ENCODE measurements around the gene VMA21. TPM values are rescaled to one million over a fixed set of nuclear protein-coding genes. Genes with fewer than 3 reads are reported as not detected.
A peak's percentile ranks its signal among the peaks of the same experiment; 100 is the strongest.

The VMA21 gene
- total and polyA plus RNA-seq, 2 of the 4 experiments (the other 2 are of a cell fraction): 12.3 to 28.5 TPM

- no peaks in the 10 kb centered on the region for H3K79me1 ChIP-seq (ENCODE audit: low read depth in 1 of 2, low read length in 2 of 2)
- dilution Hi-C loops (cut with HindIII; ENCODE audit: low sequenced_read_pairs, unreplicated experiment): no loop called here
- H3K4ac ChIP-seq (ENCODE audit: low read depth, low read length): peak overlapping the region; percentile 86
- peak overlapping the region; percentile 50 for H3K4me3 ChIP-seq (ENCODE audit: insufficient read depth, low read depth, low read length)
- H3K4me1 ChIP-seq (ENCODE audit: control insufficient read depth, insufficient read depth, low read length): peaks cover 2% of the 10 kb centered on the region; the same call in 1 of the 2 replicates
- H3K27ac ChIP-seq (ENCODE audit: insufficient read depth, low read length): peak overlapping the region; percentile 87
- H3K9me3 ChIP-seq (ENCODE audit: control insufficient read depth, insufficient read depth, low read length): no peaks in the 10 kb centered on the region
- ATAC-seq (ENCODE audit: low read depth) (peak; percentile 49), DNase-seq (peak; percentile 43)
- peak overlapping the region; percentile 56 for H4K5ac ChIP-seq (ENCODE audit: low read depth, low read length)
- H3K9ac ChIP-seq (ENCODE audit: low read depth, low read length): peak overlapping the region; percentile 80
- H3K4me2 ChIP-seq (ENCODE audit: low read depth, low read length): peak overlapping the region; percentile 64
- BruUV-seq (replicated peaks): no TSS peak
- 60% methylated on average over 1 of the region's 20 CpGs; no CpG with 5 or more reads in 1 of the 2 experiments for WGBS, 2 experiments (ENCODE audit: extremely low coverage in 2 of 2, insufficient read length in 1 of 2)
- H3K14ac ChIP-seq (replicated peaks; ENCODE audit: low read depth, low read length): peak overlapping the region; percentile 52; the same call in 1 of the 2 replicates
- no peaks in the 10 kb centered on the region; the same call in 1 of the 2 replicates for H4K20me1 ChIP-seq (ENCODE audit: insufficient read depth, low read length)
- peak overlapping the region; percentile 85 for H2AFZ ChIP-seq (replicated peaks; ENCODE audit: low read length, poor library complexity)
- H3K56ac ChIP-seq (ENCODE audit: extremely low read depth, insufficient read depth, low read length): peak overlapping the region; percentile 81
- H3K9me1 ChIP-seq (ENCODE audit: insufficient read depth, low read length): no peaks in the 10 kb centered on the region
- no peak overlapping the region for H2BK20ac ChIP-seq (ENCODE audit: low read depth, low read length)
- CTCF ChIA-PET: interaction anchor here (0.8 kb wide), 1 partner anchor 10 kb away, joined by 4 read pairs; no protein-coding TSS in a partner anchor
- in situ Hi-C loops (cut with MboI; ENCODE audit: low sequenced_read_pairs): no loop called here
- peak overlapping the region; percentile 91 to 92 for H4K8ac ChIP-seq (ENCODE audit: low read depth in 2 of 2, low read length in 2 of 2)
- H3K23ac ChIP-seq (ENCODE audit: low read depth, low read length): peak overlapping the region; percentile 66
- H2BK120ac ChIP-seq (ENCODE audit: low read depth, low read length): no peak overlapping the region
- intact Hi-C loops (cut with micrococcal nuclease): loop anchor here (2.0 kb wide), 1 partner anchor 497 kb away; the partner anchor contains the start of gene CD99L2
- 0 out of 2 replicates have a peak overlapping the region, but pooled peaks have one; percentile 24 for H2AK5ac ChIP-seq (ENCODE audit: low read depth, low read length)
- no peaks in the 10 kb centered on the region for H3K27me3 ChIP-seq (ENCODE audit: control insufficient read depth, insufficient read depth, low read length)
- peak overlapping the region; percentile 69 for H2AK9ac ChIP-seq (replicated peaks; ENCODE audit: low read depth, low read length, poor library complexity)
- H3K18ac ChIP-seq (ENCODE audit: low read depth, low read length): peak overlapping the region; percentile 20
- H2BK15ac ChIP-seq (ENCODE audit: low read depth, low read length): no peak overlapping the region
- peak overlapping the region; percentile 58 for H4K91ac ChIP-seq (ENCODE audit: insufficient read depth, low read depth, low read length)
- H3K36me3 ChIP-seq (ENCODE audit: control insufficient read depth, insufficient read depth, low read length): no peaks in the 10 kb centered on the region
- POLR2A ChIA-PET (ENCODE audit: unreplicated experiment): no interaction called here
- H2BK5ac ChIP-seq (ENCODE audit: low read depth, low read length, poor library complexity, severe bottlenecking): peak overlapping the region; percentile 29
- TF ChIP-seq USF2 (IDR thresholded peaks at IDR 0.05; ENCODE audit: low read depth, low read length) (no peak), RFX5 (IDR thresholded peaks at IDR 0.05; ENCODE audit: low read depth, low read length) (no peak), MAZ (IDR thresholded peaks at IDR 0.05; ENCODE audit: borderline replicate concordance, low read depth, low read length) (no peak), FOS (IDR thresholded peaks at IDR 0.05; ENCODE audit: low read depth, low read length) (no peak), BHLHE40 (IDR thresholded peaks at IDR 0.05; ENCODE audit: low read depth, low read length) (no peak), POLR2A (IDR thresholded peaks at IDR 0.05; ENCODE audit: low read depth, low read length) (no peak), SMC3 (IDR thresholded peaks at IDR 0.05; ENCODE audit: low read depth, low read length) (no peak), MXI1 (IDR thresholded peaks at IDR 0.05; ENCODE audit: borderline replicate concordance, low read depth, low read length) (no peak), MAFK (IDR thresholded peaks at IDR 0.05; ENCODE audit: low read depth, low read length) (no peak), CEBPB (IDR thresholded peaks at IDR 0.05; ENCODE audit: low read depth, low read length) (no peak), RCOR1 (IDR thresholded peaks at IDR 0.05; ENCODE audit: insufficient replicate concordance, low read length) (no peak), NFE2L2 (IDR thresholded peaks at IDR 0.05; ENCODE audit: low read depth, low read length) (no peak), CHD1 (IDR thresholded peaks at IDR 0.05; ENCODE audit: low read depth, low read length) (no peak), CTCF (conservative IDR thresholded peaks at IDR 0.05; ENCODE audit: low read depth, low read length) (no peak)
These were observed 773 bp upstream of the VMA21 start for GRCh38 chrX:151396042-151396824.

All from IMR-90 (cell line).